ENCODE measurements around the gene ANKH.
A peak's percentile ranks its signal among the peaks of the same experiment; 100 is the strongest.
"Not testable (repeated sequence)": the region's sequence is repeated elsewhere in the genome, so short reads cannot be mapped to it uniquely, and the experiment has no call there.

The ANKH gene

DNA sequence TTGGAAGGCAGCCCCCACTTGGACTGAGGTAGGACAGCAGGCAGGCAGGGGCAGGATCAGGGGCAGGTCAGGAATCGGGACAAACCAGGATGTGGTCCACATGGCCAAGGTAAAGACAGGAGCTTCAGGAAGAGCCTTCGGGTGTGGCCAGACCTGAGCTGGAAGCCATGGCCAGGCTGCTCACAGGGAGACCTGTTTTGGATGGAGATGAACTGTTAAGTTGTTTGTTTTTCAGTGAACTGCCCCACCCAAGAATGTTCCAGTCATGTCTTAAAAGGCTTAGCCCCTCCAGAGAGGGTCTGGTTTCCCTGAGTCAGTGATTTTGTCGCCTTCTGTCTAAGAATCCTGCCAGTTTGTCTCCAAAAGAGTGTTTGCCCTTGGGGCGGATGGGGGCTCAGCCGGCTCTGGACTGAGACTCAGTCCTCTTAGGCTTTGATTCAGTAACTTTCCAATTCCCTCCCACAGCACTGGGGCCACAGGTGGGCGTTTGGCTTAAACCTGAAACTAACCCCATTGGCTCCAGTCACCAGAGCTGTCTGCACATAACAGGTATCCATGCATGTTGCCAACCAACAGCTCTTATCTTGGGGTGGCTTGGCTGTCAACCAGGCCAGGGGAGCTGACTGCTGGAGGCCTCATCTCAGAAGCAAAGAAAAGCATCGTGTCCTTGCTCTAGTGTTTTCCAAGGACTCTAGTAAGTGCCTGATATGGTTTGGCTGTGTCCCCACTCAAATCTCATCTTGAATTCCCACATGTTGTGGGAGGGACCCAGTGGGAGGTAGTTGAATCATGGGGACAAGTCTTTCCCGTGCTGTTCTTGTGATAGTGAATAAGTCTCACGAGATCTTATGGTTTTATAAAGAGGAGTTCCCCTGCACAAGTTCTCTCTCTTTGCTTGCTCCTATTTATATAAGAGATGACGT is 11.3 kb upstream of the ANKH start:
- no peak for DNase-seq

DNA sequence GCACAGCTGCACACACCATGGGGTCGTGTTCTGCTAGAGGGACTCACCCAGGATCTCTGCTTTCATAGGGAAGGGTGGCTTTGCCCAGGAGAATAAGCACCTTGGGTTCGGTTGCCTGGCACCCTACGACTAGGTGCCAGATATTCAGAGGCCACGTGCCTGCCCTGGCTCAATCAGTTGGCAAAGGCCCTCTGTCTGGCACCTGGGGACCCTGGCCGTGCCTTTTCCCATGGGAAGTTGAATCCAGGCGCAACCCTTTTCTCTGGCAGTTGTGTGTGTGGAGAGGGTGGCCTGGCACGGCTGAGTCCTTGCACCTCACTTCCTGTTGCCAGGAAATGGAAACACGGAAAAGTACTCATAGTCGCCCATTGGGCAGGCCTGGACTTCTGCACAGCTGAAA is 10.2 kb upstream of the ANKH start:
- DNase-seq = no peak

DNA sequence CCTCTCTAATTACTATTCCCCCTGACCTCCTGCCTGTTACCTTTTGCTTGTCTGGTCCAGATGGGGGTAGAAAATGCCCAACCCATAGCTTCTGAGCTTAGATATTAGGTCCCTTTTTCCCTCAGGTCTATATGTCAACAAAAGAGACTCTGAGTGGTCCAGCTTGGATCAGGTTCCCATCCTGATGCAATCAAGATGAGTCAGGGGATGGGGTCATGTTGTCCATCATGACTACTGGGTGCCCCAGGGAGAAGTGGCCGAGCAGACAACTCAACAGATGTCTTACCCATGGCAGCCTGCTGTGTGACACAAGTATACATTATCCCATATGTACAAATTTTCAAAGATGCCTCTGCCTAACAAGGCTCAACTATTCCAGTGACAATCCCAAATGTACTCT is 9.1 kb upstream of the ANKH start:
- no peak for DNase-seq

DNA sequence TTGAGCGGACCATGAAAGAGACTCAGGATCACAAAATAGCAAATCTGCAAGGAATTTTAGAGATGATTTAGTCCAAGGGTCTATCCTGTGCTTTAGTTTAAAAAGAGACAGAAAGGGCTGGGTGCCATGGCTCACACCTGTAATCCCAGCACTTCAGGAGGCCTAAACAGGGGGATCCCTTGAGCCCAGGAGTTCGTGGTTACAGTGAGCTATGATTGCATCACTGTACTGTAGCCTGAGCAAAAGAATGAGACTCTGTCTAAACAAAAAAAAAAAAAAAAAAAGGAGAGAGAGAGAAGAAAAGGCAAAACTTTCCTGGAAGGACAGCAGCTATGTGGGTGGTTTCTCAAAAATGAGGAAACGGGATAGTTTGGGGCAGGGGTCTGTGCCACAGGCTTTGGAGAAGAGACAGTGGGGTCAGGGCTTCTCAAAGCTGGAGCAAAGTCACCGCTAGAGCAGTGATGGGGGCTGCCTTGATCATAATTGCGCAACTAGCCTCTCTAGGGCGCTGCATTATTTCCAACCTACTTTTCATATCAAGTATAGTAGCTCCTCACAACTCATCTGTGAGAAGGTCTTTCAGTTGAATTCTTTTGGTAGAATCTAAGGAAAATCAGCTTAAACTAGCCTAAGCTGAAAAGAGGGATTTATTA is 8.5 kb upstream of the ANKH start:
- no peak for DNase-seq

DNA sequence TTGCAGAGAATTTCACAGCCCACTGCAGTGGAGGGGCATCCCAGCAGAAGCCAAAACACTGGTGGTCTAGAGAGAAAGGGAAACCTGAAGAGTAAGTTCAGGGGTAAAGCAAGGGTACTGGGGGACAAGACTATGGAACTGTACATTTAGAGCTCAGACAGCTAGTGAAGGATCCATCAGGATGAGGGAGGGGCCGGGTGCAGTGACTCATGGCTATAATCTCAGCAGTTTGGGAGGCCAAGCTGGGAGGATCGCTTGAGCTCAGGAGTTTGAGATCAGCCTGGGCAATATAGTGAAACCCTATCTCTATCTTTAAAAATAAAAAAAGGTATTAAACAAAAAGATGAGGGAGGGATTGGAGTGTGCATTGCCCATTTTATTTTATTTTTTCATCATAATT is 7.8 kb upstream of the ANKH start:
- DNase-seq = no peak

DNA sequence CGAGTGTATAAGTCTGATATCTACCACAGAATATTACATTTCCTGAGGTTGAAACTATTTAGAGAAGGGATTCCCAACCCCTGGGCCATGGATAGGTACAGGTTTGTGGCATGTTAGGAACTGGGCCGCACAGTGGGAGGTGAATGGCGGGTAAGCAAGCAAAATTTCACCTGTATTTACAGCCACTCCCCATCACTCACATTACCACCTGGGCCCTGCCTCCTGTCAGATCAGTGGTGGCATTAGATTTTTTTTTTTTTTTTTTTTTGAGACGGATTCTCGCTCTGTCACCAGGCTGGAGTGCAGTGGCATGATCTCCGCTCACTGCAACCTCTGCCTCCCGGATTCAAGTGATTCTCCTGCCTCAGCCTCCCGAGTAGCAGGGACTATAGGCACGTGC is 6.6 kb upstream of the ANKH start:
- not testable (repeated sequence) for DNase-seq

DNA sequence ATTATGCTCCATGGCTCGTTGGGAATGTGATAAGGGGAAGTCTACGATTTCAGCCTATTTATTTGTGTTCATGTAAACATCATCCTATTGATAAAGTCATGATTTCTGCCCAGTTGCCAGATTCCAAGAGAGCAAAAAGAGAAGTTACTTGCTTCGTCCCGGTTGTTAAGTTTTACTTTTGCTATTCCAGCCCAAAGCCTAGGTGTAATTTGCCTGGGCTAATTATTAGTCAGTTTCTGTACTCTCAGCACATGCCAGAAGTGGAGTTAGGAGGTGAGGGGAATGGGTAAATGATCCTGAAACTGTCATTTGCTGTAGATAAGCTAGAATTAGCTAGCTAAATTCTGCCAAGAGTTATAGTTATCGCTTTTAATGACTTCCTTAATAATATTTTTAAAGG is 4.5 kb upstream of the ANKH start:
- DNase-seq = no peak

DNA sequence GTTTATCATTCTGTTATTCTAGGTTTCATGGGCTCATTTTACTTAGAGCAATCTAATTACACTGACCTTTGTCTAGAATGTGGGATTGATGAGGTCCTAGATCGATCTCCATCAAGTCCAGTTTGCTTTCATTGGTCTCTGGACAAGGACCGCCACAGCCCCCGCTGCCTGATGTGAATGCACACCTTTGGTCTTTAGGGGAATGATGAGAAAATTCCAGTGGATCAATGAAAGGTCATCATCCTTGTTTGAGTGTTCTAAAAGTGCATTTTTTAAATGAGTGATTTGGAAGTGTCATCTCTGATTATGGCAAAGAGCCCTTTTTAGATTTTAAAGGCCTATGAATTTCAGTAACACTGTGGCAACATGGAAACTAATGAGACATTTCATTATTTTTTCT is 2.2 kb upstream of the ANKH start:
- no peak for DNase-seq

DNA sequence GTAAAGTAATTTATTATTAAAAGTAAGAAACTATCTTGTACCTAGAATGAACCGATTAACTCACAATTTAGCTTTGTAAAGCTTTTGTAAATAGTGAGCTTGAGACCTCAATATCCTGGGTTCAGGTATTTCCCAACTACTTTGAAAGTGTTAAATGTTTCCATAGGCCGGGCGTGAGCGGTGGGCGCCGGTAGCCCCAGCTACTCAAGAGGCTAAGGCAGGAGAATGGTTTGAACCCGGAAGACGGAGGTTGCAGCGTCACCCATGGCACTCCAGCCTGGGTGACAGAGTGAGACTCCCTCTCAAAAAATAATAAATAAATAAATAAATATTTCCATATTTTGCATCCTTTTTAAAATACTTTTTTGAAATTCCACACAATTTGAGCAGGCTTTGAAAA is 1.5 kb upstream of the ANKH start:
- no peak for DNase-seq

DNA sequence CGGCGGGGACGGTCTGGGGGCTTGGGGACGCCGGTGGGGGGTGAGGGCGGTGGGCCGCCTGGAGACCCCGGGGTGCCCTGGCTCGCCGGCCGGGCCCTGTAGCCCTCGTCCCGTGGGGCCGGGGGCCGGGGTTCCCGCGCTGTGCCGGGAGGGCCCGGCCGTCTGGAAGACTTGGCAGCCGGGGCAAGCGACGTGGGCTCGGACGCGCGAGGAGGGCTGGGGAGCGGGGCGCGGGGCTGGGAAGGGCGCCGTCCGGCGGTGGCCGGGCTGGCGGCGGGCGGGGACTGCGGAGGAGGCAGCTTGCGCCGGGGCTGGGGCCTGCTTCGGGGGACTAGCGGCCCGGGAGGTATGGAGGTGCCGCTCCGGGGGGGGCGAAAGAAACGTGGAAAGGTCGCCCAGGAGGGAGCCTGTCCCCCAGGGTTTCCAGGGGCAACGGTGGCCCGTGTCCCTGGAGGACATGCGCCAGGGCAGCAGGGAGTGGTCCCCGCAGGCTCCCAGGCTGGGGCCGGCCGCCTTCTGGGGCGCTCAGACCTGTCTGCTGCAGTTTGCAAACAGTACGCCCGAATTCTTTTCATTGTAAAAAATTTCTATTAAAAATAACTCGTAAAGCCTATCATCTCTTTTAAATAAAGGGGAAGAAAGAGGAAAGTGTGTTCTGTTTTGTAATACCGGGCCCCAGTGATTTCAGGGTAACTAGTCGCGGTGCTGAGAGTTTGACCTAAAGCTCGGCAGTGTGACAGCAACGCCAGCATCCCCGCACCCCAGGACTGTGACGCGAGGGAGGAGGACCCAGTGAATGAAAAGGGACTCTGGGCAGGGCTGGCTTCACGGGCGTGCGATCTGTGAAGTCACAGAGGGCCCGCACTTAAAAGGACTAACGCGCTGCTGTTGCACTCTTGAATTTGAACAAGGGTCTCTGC is 752 bp upstream of the ANKH start:
- DNase-seq = peak; percentile 42

DNA sequence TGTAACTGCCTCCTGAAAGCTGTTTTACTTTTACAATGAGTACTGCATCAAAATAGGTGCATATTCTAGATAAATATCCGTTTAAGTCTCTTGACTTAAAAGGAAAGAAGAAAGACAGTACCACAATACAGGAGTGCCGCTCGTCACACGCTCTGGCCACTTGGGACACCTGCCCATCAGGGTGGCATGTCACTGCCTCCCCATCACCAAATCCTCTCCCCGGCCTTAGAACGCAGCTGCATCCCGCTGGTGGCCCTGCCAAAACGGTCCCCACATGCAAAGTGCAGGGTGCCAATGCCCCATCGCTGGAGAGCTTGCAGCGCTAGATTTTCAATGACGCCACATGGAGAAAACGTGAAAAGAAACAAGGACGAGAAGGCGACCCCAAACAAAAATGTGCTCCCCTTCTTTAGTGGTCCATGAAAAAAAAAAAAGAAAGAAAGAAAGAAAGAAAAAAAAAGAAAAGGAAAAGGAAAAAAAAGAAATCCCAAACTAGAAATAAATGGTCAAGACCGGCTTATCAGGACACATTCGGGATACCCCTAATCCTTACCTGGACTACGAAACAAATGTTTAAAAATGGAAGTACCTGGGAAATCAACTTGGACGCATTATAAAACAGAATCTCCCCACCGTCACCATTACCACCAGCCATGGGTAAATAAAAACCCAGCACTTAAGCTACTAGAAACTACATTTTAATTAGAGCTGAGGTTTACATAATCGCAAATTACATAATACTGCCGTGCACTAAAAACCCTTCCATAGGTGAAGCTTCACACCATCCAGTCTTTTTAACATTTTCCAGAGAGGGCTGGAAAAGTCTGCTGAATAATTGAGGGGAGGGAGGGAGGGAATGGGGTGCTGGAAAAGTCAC is 1.0 kb downstream of the ANKH start:
- DNase-seq = no peak

DNA sequence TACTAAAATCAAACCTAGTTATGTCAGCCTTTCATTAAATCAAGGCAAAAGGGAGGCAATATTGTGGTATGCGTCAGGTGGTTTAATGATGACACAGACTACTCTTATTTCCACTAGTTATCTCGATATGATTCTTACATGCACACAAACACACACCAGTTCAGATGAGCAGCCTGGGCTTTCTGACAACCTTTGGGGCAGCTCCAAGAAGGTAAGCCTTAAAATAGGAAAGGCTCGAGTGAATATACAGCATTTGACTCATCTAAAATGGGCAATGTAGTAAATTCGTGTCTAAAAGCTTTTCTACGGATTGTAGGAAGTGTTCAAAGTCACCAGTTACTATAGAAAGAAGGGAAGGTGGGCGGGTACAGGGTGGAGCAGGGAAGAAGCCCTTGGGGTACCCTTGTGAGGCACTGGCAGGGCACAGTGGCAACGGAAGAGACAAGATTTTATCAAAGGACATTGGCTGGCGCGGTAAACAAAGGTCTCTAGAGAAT is 1.9 kb downstream of the ANKH start:
- no peak for DNase-seq

DNA sequence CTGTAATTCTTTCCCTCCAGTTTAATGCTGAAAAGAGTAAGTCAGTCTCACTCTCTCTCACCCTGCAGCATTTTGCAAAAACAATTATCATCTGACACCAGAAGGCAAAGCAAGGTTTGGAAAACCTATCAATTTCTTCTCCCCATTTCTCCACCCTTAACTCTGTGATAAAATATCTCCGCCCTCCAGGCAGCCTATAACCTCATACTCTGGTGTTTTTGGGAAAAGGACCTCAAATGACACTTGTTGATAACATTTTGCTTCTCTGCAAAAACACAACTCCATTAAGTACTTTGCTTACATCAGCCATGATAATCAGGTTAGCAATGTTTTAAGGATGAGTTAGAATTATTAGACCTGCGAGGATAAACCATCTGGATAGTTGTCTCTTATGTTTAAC is 2.3 kb downstream of the ANKH start:
- no peak for DNase-seq

DNA sequence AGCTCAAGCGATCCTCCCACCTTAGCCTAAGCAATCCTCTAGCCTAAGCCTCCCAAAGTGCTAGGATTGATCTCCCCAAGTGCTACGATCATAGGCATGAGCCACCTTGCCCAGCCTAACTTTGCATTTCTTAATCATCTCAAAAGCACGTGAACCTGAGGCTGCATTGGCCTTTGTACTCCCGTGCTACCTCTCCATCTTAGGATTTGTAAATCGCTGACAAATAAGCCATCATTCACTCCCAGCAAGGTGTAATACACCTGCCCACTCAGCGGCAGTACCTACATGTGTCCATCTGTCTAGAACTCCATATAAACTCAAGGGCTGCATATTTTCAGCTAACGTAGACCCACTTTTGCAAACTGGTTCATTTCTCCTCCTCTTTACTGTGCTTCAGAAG is 2.8 kb downstream of the ANKH start:
- no peak for DNase-seq

DNA sequence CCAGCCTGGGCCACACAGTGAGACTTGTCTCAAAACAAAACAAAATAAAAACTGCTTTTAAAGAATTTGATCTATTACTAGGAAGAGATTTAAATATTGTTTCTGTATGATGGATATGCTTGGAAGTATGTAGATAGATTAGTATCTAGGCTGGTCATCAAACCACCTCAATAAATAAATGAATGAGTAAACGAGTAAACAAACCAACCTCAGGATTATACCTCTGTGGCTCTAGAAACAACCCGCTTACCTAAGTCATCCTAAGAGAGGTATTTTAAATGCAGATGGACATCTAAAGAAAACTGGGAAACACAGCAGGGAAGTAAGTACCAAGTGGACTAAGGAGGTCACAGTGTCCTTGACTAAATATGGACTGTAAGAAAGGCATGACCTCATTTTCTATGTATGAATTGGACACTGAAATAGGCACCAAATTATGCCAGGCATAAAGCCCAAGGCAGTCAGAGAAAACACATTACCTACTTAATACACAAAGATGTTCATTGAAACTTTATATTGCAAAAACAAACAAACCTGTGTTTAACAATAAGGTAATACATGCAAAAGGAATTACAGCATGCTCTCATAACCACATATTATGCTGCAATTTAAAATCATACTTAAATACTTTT is 7.3 kb downstream of the ANKH start:
- no peak for DNase-seq

DNA sequence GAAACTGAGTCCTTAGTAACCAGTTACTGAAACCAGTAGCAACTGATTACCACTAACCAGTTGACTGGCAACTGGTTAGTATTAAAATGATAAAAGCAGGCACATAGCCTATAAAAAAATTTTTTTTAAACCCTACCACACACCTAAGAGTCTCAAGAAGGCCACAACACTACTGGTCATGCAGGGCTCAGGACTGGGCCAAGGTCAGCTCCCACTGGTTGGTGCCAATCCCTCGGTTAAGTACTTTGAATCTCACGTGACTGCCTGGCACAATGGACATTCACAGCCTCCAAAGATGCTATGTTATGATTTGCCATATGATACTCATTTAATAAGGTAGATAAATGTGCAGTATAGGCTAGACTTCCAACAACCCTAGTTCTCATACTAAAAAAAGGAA is 8.5 kb downstream of the ANKH start:
- no peak for DNase-seq

DNA sequence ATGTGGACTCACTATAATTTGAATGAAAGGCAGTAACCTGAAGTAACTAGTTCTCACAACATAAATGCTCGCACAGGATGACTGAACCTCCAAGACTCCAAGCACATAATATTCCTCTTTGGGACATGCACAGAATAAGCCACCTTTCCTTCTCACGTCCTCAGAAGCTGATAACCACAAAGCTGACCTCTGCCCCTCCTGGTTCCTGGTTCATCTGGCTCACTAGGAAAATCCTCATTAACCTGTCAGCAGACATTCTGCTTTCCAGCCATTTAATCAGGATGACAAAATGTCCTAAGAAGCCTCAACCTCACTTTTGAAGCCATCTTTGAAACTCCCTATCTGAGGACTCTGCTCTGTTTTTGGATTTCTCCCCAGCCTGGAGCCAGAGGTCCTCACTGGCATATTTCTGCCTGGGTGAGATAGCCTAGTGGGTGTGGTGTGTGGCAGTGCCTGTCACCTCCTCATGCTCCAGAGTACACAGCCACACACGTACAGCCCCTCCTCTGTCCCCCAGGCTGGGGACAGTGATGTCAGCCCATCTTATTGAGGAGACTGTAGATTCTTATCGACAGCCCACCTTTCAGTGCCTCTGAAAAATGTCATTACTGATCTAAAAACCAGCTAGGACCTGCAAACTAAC is 10.3 kb downstream of the ANKH start:
- no peak for DNase-seq

DNA sequence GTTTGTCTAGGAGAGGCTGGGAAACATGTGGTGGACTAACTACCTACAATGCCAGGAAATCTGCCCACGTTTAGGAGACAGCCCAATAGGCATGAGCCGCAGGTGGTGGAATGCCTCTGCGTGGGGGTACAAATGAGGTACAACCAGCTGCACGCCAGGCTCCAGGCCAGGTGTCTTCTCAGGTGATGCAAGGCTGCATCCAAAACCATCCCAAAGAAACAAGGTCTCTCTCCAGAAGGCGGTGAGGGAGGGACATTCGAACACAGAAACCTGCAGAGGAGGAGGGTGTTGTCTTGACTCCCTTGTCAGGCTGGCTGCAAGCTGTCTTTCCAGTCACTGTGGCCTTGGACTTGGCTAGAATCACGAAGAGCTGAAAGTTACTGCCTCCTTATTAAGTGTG is 11.6 kb downstream of the ANKH start:
- DNase-seq = no peak

DNA sequence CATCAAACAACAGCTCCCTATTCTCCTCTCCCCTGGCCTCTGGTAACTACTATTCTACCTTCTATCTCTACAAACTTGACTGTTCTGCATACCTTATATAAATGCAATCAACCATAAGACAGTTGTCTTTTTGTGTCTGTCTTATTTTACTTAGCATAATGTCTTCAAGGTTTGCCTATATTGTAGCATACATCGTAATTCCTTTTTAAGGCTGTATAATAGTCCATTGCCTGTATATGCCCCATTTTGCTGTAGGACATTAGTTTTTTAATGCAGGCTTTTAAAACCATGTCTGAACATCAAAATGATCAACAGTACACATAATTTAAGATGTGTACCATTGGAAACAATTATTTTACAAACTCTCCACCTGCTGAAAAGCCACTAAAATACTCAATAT is 12.4 kb downstream of the ANKH start:
- DNase-seq = no peak

DNA sequence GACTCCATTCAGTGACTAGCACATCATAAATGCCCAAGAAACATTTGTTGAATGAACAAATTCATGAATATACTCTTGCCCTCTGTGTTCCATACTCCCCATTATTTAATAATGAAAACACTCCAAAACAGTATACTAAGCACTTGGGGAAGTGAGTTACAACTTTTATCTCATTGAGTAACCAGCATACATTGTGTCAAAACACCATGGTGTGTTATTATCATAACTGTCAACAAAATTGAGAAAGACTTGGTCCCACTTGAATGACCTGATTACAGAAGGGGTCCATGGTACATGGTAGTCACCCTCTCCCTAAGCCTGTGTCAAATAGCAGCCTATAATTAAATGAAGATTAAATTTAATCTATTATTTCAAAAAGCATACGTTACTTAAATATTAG is 16.2 kb downstream of the ANKH start:
- no peak for DNase-seq

DNA sequence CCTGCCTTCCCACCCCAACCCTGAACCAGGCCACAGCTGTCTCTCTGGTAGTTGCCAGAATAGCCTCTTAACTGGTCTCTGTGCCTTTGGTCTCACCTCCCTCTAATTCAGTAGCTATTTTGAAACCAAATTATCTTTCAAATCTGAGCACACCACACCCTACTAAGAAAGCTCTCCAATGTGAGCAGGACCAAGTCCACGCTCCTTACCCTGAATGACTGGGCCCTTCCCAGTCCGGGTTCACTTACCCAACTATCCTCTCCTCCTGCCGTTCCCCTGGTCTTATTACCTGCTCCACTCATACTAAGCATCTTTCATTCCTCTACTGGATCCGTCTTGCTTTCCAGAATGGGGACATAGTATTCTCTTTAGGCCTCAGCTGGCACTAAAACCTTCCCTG is 16.8 kb downstream of the ANKH start:
- no peak for DNase-seq

Measured in T1000 (cell line).